HepG2 (cell line): ENCODE results near the gene SACS.

Experiments
- BRCA1 ChIP-seq: sonication (generic); formaldehyde crosslinking; IDR thresholded peaks from 2 replicates; pipeline ENCODE4 v1.4.0; 2020; ENCODE audit warnings: missing genetic modification reagents
- CEBPB ChIP-seq: IDR thresholded peaks from 2 replicates; pipeline ENCODE4 v1.6.1; 2011; ENCODE audit warnings: low read depth, low read length, improper control_type of control experiment, borderline replicate concordance
- EZH2 ChIP-seq: conservative IDR thresholded peaks from 2 replicates; pipeline ENCODE4 v1.6.1; 2012; ENCODE audit warnings: mild to moderate bottlenecking, low read depth, low read length, moderate library complexity
- GATAD2A ChIP-seq: IDR thresholded peaks from 2 replicates; pipeline ENCODE4 v1.6.1; 2016
- NRL ChIP-seq: sonication (generic); formaldehyde crosslinking; IDR thresholded peaks from 2 replicates; pipeline ENCODE4 v1.5.0; 2020; ENCODE audit warnings: missing genetic modification reagents, mild to moderate bottlenecking, moderate library complexity, borderline replicate concordance
- POLR2AphosphoS5 ChIP-seq: IDR thresholded peaks from 2 replicates; pipeline ENCODE4 v1.6.1; 2012; ENCODE audit warnings: low read depth, low read length
- RFX1 ChIP-seq: fragments of 450-650 bp; IDR thresholded peaks from 2 replicates; pipeline ENCODE4 v1.6.1; 2017
- SRSF9 ChIP-seq: fragments of 200-400 bp; formaldehyde crosslinking; IDR thresholded peaks from 2 replicates; pipeline ENCODE4 v1.6.1; 2018; ENCODE audit warnings: borderline replicate concordance, mild to moderate bottlenecking, low read depth, low read length; ENCODE audit not compliant: insufficient read depth, poor library complexity, severe bottlenecking
- YY1 ChIP-seq: IDR thresholded peaks from 2 replicates; pipeline ENCODE4 v1.6.1; 2011; ENCODE audit warnings: low read length, low read depth, moderate library complexity, mild to moderate bottlenecking; ENCODE audit not compliant: insufficient read depth, insufficient replicate concordance
- ZSCAN29 ChIP-seq: sonication (generic); formaldehyde crosslinking; conservative IDR thresholded peaks from 2 replicates; pipeline ENCODE4 v1.4.0; 2020; ENCODE audit warnings: mild to moderate bottlenecking, missing genetic modification reagents
- TF ChIP-seq, protein P1 (sequence below): sonication (generic); formaldehyde crosslinking; IDR thresholded peaks from 2 replicates; pipeline ENCODE4 v1.5.0; 2020; ENCODE audit warnings: mild to moderate bottlenecking, missing genetic modification reagents, borderline replicate concordance
- TF ChIP-seq, protein P2 (sequence below): sonication (generic); formaldehyde crosslinking; IDR thresholded peaks from 2 replicates; pipeline ENCODE4 v1.5.0; 2020; ENCODE audit warnings: mild to moderate bottlenecking, missing genetic modification reagents, moderate library complexity
- TF ChIP-seq, protein P3 (sequence below): sonication (generic); formaldehyde crosslinking; IDR thresholded peaks from 2 replicates; pipeline ENCODE4 v1.4.0; 2020; ENCODE audit warnings: missing genetic modification reagents

DNA sequence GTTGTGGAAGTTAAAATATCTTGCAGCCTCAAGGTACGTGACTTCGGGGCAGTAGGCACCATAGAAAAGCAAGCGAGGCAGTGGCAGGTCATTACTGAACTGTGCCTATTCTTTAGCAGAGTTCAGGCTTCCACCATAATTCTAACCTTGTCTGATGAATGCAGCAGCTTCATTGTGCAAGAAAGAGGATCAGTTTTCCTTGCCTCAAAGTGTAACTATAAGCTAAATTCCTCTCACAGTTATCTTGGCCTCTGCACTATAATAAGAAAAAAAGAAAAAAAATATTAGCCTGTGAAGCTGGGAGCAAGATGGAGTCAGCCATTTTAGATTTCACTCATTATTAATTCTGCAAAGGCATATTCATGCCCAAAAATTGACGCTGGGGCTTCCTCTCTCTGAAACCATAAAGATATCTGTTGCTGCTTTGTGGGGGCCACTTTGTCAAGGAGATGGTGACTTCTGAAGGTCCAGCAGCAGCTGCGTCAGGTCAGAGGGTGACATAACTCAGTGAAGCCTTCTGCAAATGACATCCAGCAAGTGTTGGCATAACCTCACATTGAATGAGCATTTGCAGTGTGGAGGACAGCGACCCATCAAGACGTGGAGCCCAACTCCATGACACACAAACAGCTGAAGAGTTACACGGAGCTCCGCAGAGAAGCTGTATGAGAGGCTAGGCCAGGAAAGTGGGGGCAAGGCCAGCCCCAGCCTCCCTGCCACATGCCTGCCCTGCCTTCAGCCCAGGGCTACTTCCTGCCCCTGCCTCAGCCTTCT, 23.1 kb upstream of the SACS start:
- TF ChIP-seq, protein P1, sequence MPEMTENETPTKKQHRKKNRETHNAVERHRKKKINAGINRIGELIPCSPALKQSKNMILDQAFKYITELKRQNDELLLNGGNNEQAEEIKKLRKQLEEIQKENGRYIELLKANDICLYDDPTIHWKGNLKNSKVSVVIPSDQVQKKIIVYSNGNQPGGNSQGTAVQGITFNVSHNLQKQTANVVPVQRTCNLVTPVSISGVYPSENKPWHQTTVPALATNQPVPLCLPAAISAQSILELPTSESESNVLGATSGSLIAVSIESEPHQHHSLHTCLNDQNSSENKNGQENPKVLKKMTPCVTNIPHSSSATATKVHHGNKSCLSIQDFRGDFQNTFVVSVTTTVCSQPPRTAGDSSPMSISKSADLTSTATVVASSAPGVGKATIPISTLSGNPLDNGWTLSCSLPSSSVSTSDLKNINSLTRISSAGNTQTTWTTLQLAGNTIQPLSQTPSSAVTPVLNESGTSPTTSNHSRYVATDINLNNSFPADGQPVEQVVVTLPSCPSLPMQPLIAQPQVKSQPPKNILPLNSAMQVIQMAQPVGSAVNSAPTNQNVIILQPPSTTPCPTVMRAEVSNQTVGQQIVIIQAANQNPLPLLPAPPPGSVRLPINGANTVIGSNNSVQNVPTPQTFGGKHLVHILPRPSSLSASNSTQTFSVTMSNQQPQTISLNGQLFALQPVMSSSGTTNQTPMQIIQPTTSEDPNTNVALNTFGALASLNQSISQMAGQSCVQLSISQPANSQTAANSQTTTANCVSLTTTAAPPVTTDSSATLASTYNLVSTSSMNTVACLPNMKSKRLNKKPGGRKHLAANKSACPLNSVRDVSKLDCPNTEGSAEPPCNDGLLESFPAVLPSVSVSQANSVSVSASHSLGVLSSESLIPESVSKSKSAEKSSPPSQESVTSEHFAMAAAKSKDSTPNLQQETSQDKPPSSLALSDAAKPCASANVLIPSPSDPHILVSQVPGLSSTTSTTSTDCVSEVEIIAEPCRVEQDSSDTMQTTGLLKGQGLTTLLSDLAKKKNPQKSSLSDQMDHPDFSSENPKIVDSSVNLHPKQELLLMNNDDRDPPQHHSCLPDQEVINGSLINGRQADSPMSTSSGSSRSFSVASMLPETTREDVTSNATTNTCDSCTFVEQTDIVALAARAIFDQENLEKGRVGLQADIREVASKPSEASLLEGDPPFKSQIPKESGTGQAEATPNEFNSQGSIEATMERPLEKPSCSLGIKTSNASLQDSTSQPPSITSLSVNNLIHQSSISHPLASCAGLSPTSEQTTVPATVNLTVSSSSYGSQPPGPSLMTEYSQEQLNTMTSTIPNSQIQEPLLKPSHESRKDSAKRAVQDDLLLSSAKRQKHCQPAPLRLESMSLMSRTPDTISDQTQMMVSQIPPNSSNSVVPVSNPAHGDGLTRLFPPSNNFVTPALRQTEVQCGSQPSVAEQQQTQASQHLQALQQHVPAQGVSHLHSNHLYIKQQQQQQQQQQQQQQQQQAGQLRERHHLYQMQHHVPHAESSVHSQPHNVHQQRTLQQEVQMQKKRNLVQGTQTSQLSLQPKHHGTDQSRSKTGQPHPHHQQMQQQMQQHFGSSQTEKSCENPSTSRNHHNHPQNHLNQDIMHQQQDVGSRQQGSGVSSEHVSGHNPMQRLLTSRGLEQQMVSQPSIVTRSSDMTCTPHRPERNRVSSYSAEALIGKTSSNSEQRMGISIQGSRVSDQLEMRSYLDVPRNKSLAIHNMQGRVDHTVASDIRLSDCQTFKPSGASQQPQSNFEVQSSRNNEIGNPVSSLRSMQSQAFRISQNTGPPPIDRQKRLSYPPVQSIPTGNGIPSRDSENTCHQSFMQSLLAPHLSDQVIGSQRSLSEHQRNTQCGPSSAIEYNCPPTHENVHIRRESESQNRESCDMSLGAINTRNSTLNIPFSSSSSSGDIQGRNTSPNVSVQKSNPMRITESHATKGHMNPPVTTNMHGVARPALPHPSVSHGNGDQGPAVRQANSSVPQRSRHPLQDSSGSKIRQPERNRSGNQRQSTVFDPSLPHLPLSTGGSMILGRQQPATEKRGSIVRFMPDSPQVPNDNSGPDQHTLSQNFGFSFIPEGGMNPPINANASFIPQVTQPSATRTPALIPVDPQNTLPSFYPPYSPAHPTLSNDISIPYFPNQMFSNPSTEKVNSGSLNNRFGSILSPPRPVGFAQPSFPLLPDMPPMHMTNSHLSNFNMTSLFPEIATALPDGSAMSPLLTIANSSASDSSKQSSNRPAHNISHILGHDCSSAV (CRISPR knock-in tag), result no peak
- TF ChIP-seq SRSF9, result no peak
- TF ChIP-seq EZH2, result no peak
- TF ChIP-seq, protein P2, sequence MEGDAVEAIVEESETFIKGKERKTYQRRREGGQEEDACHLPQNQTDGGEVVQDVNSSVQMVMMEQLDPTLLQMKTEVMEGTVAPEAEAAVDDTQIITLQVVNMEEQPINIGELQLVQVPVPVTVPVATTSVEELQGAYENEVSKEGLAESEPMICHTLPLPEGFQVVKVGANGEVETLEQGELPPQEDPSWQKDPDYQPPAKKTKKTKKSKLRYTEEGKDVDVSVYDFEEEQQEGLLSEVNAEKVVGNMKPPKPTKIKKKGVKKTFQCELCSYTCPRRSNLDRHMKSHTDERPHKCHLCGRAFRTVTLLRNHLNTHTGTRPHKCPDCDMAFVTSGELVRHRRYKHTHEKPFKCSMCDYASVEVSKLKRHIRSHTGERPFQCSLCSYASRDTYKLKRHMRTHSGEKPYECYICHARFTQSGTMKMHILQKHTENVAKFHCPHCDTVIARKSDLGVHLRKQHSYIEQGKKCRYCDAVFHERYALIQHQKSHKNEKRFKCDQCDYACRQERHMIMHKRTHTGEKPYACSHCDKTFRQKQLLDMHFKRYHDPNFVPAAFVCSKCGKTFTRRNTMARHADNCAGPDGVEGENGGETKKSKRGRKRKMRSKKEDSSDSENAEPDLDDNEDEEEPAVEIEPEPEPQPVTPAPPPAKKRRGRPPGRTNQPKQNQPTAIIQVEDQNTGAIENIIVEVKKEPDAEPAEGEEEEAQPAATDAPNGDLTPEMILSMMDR (CRISPR knock-in tag), result no peak
- no peak for TF ChIP-seq POLR2AphosphoS5
- no peak for TF ChIP-seq RFX1
- TF ChIP-seq YY1, result no peak
- TF ChIP-seq CEBPB, result no peak
- TF ChIP-seq NRL (CRISPR knock-in tag), result no peak
- TF ChIP-seq BRCA1, result no peak
- no peak for TF ChIP-seq ZSCAN29 (CRISPR knock-in tag)
- TF ChIP-seq, protein P3, sequence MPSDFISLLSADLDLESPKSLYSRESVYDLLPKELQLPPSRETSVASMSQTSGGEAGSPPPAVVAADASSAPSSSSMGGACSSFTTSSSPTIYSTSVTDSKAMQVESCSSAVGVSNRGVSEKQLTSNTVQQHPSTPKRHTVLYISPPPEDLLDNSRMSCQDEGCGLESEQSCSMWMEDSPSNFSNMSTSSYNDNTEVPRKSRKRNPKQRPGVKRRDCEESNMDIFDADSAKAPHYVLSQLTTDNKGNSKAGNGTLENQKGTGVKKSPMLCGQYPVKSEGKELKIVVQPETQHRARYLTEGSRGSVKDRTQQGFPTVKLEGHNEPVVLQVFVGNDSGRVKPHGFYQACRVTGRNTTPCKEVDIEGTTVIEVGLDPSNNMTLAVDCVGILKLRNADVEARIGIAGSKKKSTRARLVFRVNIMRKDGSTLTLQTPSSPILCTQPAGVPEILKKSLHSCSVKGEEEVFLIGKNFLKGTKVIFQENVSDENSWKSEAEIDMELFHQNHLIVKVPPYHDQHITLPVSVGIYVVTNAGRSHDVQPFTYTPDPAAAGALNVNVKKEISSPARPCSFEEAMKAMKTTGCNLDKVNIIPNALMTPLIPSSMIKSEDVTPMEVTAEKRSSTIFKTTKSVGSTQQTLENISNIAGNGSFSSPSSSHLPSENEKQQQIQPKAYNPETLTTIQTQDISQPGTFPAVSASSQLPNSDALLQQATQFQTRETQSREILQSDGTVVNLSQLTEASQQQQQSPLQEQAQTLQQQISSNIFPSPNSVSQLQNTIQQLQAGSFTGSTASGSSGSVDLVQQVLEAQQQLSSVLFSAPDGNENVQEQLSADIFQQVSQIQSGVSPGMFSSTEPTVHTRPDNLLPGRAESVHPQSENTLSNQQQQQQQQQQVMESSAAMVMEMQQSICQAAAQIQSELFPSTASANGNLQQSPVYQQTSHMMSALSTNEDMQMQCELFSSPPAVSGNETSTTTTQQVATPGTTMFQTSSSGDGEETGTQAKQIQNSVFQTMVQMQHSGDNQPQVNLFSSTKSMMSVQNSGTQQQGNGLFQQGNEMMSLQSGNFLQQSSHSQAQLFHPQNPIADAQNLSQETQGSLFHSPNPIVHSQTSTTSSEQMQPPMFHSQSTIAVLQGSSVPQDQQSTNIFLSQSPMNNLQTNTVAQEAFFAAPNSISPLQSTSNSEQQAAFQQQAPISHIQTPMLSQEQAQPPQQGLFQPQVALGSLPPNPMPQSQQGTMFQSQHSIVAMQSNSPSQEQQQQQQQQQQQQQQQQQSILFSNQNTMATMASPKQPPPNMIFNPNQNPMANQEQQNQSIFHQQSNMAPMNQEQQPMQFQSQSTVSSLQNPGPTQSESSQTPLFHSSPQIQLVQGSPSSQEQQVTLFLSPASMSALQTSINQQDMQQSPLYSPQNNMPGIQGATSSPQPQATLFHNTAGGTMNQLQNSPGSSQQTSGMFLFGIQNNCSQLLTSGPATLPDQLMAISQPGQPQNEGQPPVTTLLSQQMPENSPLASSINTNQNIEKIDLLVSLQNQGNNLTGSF (CRISPR knock-in tag), result no peak
- TF ChIP-seq GATAD2A (CRISPR knock-in tag), result no peak
